ENCODE results near the gene FBXO42. TPM values are rescaled to one million over a fixed set of nuclear protein-coding genes. Genes with fewer than 3 reads are reported as not detected.
"Not testable (repeated sequence)": the region's sequence is repeated elsewhere in the genome, so short reads cannot be mapped to it uniquely, and the experiment has no call there.

Gene FBXO42
- total and polyA plus RNA-seq, 2 of the 8 experiments (the other 6 are each of a cell fraction or from before 2014, with no cell fraction given), result 15.1 to 17.0 TPM

- H2BK120ac ChIP-seq (replicated peaks; ENCODE audit: low read depth, low read length); H4K20me1 ChIP-seq (replicated peaks in 1 of 2; ENCODE audit: control insufficient read depth in 1 of 2, insufficient read depth in 2 of 2, low read length in 2 of 2); H3K14ac ChIP-seq (ENCODE audit: insufficient read length); H2BK15ac ChIP-seq (ENCODE audit: low read length); H3K79me1 ChIP-seq (ENCODE audit: low read depth, low read length); H3K23ac ChIP-seq (ENCODE audit: insufficient read length); H4K8ac ChIP-seq (ENCODE audit: extremely low read depth, insufficient read depth, low read length); H2AK5ac ChIP-seq (ENCODE audit: low read depth, low read length); H3K4me3 ChIP-seq (ENCODE audit: extremely low read depth in 1 of 4, insufficient read depth in 2 of 4, low read depth in 3 of 4, low read length in 4 of 4); H3K79me2 ChIP-seq (ENCODE audit: control insufficient read depth in 1 of 2, insufficient read depth in 2 of 2, low read length in 2 of 2); H3K18ac ChIP-seq (ENCODE audit: extremely low read depth, low read length); H3K4ac ChIP-seq (replicated peaks; ENCODE audit: insufficient read length, low read depth, low read length); H3K9ac ChIP-seq (replicated peaks in 1 of 4; ENCODE audit: extremely low read depth in 1 of 4, low read depth in 3 of 4, low read length in 3 of 4); H2BK5ac ChIP-seq (ENCODE audit: low read depth, low read length); DNase-seq (ENCODE audit: low read depth in 1 of 2, low spot score in 2 of 2); H2AFZ ChIP-seq (ENCODE audit: low read length); H3K4me1 ChIP-seq (replicated peaks in 1 of 4; ENCODE audit: control insufficient read depth in 3 of 4, insufficient read depth in 4 of 4, low read length in 3 of 4); H3K27me3 ChIP-seq (replicated peaks in 1 of 4; ENCODE audit: control insufficient read depth in 3 of 4, extremely low read depth in 1 of 4, insufficient read depth in 3 of 4, low read length in 3 of 4); H3K27ac ChIP-seq (ENCODE audit: low read depth, low read length); H2BK20ac ChIP-seq (ENCODE audit: low read length); H4K91ac ChIP-seq (replicated peaks; ENCODE audit: insufficient read length, low read length); H4K5ac ChIP-seq (ENCODE audit: insufficient read length, low read depth, low read length); H3K56ac ChIP-seq (replicated peaks; ENCODE audit: insufficient read length, low read depth, low read length); H2BK12ac ChIP-seq (ENCODE audit: low read depth, low read length); FAIRE-seq; H3K4me2 ChIP-seq (ENCODE audit: insufficient read depth in 1 of 2, low read depth in 2 of 2, low read length in 2 of 2); H3K9me3 ChIP-seq (ENCODE audit: insufficient read depth in 2 of 2, low read depth in 1 of 2, low read length in 1 of 2); H3K23me2 ChIP-seq (ENCODE audit: low read depth, low read length); H3K36me3 ChIP-seq (ENCODE audit: control insufficient read depth in 2 of 4, insufficient read depth in 4 of 4, low read length in 3 of 4): not testable (repeated sequence)
- ChIA-PET CTCF (ENCODE audit: partially characterized antibody) (interaction anchor here (0.6 to 9.0 kb wide), 17 partner anchors 14 to 175 kb away, joined by 3 to 106 read pairs (median 4); partner anchors contain the start of genes ARHGEF19, CPLANE2 and FAM131C), POLR2A (ENCODE audit: partially characterized antibody) (interaction anchor here (0.6 to 1.4 kb wide), 3 partner anchors 11 to 117 kb away, joined by 3 read pairs; no protein-coding TSS in a partner anchor)
- WGBS, 2 experiments (ENCODE audit: extremely low coverage in 1 of 2, insufficient coverage in 1 of 2, insufficient read length in 1 of 2, insufficient replicate concordance in 2 of 2, low coverage in 1 of 2, low lambda C conversion rate in 2 of 2, missing lambda C conversion rate in 1 of 2), result 75% methylated on average over 1 of the region's 1 CpG; no CpG with 5 or more reads in 1 of the 2 experiments
Measured at GRCh38 chr1:16246239-16246638, 106.0 kb downstream of the FBXO42 start.
